Lower leg skin (tissue), 3 donors: Measurements from ENCODE around the gene NOTCH1.

ENCODE experiments used
- CTCF ChIP-seq, 3 donors: fragments of 450-650 bp; IDR thresholded peaks; one replicate each; pipeline ENCODE4 v1.5.1; 2016; ENCODE audit warnings: antibody characterized with exemption in 3 of 3, mild to moderate bottlenecking in 3 of 3, moderate library complexity in 2 of 3
- POLR2A ChIP-seq, 2 donors: fragments of 450-650 bp; IDR thresholded peaks; one replicate each; pipeline ENCODE4 v1.6.1; 2016 to 2017; ENCODE audit warnings: antibody characterized with exemption in 2 of 2, mild to moderate bottlenecking in 1 of 2, moderate library complexity in 1 of 2

GRCh38 chr9:136570916-136571315 is 25.1 kb upstream of the NOTCH1 start:
- TF ChIP-seq CTCF (IDR thresholded peaks at IDR 0.05) (no peak), POLR2A (IDR thresholded peaks at IDR 0.05) (no peak)
